Measurements from ENCODE around the gene RAPGEF6.
"Not testable (repeated sequence)": the region's sequence is repeated elsewhere in the genome, so short reads cannot be mapped to it uniquely, and the experiment has no call there.

RAPGEF6 gene

DNA sequence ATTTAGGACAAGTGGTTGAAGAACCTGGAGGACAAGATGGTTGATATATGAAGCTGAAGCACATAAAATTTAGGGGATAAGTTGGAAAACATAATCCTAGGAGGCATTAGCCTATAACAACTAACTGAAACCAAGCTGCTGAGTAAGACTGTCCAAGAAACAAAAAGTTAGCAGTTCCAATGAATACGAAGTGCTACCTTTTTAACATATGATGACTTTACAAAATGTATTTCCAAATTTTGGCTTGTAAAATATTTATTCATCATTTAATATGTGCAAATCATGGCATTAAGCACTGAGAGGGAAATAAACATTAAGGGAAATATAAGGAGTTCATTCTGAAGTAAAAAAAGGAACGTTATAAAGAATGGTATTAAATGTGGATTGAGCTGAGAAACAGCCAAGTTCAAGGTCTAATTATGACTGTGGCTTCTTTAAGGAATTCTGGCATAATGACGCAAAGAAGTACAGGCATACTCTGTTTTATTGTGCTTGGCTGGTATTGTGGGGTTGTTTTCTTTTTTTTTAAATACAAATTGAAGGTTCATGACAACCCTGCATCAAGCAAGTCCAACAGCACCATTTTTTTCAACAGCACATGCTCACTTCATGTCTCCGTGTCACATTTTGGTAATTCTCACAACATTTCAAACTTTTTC lies 7.7 kb downstream of the RAPGEF6 start:
- DNase-seq (ENCODE audit: insufficient read length) (no peak), FAIRE-seq (no peak)
- TF ChIP-seq POLR2AphosphoS5 (IDR thresholded peaks at IDR 0.05; ENCODE audit: low read depth, low read length): no peak

DNA sequence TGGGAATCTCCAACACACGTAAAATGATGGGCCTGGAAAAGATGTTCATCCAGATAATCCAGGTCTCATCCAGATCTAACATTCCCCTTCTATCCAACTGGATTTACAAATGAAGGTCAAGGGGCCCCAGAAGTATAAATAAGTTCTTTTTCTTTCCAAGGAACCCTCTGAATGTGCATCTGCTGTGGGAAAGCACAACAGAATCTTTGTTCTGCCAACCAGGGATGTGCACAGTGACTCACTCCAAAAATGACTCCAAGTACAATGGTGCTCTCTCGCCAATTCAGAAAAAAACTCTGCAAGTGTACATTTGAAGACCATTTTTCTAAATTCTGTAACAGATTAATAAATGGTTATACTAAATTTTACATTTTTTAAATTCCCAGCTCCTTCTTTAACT lies 12.4 kb downstream of the RAPGEF6 start:
- FAIRE-seq: no peak
- TF ChIP-seq POLR2AphosphoS5 (IDR thresholded peaks at IDR 0.05; ENCODE audit: low read depth, low read length) (no peak), POLR2A (IDR thresholded peaks at IDR 0.05; ENCODE audit: low read depth, low read length) (no peak), TAF1 (IDR thresholded peaks at IDR 0.05; ENCODE audit: borderline replicate concordance, low read depth, low read length) (no peak)
- no peak for DNase-seq (ENCODE audit: insufficient read length)

DNA sequence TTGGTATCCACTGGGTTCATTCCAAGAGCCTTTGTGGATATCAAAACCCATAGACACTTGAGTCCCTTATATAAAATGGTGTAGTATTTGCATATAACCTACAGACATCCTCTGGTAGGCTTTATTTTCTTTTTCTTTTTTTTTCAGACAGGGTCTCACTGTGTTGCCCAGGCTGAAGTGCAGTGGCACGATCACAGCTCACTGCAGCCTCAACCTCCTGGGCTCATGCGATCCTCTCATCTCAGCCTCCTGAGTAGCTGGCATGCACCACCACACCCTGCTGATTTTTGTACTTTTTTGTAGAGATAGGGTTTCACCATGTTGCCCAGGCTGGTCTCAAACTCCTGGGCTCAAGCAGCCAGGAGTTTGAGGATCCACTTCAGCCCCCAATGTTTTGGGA lies 13.9 kb downstream of the RAPGEF6 start:
- not testable (repeated sequence) for FAIRE-seq; DNase-seq (ENCODE audit: insufficient read length)

- no peak for TF ChIP-seq TAF1 (IDR thresholded peaks at IDR 0.05; ENCODE audit: borderline replicate concordance, low read depth, low read length)
- TF ChIP-seq POLR2A (IDR thresholded peaks at IDR 0.05; ENCODE audit: low read depth, low read length): no peak
- no peak for TF ChIP-seq POLR2AphosphoS5 (IDR thresholded peaks at IDR 0.05; ENCODE audit: low read depth, low read length)
- DNase-seq (ENCODE audit: insufficient read length) (no peak), FAIRE-seq (no peak)
These were observed 15.9 kb downstream of the RAPGEF6 start for GRCh38 chr5:131619102-131619501.

- no peak for FAIRE-seq
- DNase-seq (ENCODE audit: insufficient read length): no peak
- TF ChIP-seq POLR2A (IDR thresholded peaks at IDR 0.05; ENCODE audit: low read depth, low read length) (no peak), POLR2AphosphoS5 (IDR thresholded peaks at IDR 0.05; ENCODE audit: low read depth, low read length) (no peak), TAF1 (IDR thresholded peaks at IDR 0.05; ENCODE audit: borderline replicate concordance, low read depth, low read length) (no peak)
These were observed 17.7 kb downstream of the RAPGEF6 start for GRCh38 chr5:131617140-131617822.

DNA sequence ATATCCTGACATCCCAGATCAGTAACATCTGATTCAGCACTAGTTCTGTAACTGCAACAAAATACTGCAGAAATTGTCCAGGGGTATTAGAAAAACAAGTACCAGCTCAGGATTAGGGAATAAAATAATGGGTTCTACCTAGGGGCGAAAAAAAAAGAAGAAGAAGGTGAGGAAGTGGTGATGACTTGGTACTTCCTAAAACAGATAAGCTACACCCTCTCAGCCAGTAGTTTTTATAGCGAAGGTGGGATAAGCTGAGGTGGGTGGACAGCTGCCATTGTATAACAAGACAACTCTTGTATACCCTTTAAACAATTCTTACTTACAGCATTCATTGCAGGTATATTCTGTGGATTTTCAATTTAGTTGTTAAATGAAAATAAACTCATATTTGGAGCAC lies 19.1 kb downstream of the RAPGEF6 start:
- DNase-seq (ENCODE audit: insufficient read length) (no peak), FAIRE-seq (no peak)
- no peak for TF ChIP-seq POLR2A (IDR thresholded peaks at IDR 0.05; ENCODE audit: low read depth, low read length)
- no peak for TF ChIP-seq TAF1 (IDR thresholded peaks at IDR 0.05; ENCODE audit: borderline replicate concordance, low read depth, low read length)
- TF ChIP-seq POLR2AphosphoS5 (IDR thresholded peaks at IDR 0.05; ENCODE audit: low read depth, low read length): no peak

DNA sequence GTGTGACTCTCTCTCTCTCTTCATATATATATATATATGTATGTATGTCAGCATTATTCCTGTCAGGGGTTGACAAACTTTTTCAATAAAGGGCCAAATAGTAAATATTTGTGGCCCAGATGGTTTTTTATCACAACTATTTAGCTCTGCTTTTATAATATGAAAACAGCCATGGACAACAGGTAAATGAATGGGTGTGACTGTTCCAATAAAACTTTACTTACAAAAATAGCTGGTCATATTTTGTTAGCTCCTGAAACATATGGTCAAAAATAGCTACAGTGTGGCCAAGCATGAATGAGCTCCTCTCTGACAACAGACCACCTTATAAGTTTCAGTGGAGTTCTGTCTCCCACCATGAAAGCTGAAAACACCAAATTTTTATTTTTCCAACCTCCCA lies 21.6 kb downstream of the RAPGEF6 start:
- TF ChIP-seq POLR2A (IDR thresholded peaks at IDR 0.05; ENCODE audit: low read depth, low read length): no peak
- no peak for TF ChIP-seq TAF1 (IDR thresholded peaks at IDR 0.05; ENCODE audit: borderline replicate concordance, low read depth, low read length)
- TF ChIP-seq POLR2AphosphoS5 (IDR thresholded peaks at IDR 0.05; ENCODE audit: low read depth, low read length): no peak
- no peak for FAIRE-seq
- DNase-seq (ENCODE audit: insufficient read length): no peak

GRCh38 chr5:131611064-131611381 lies 24.0 kb downstream of the RAPGEF6 start:
- DNase-seq (ENCODE audit: insufficient read length) (no peak), FAIRE-seq (no peak)
- TF ChIP-seq TAF1 (IDR thresholded peaks at IDR 0.05; ENCODE audit: borderline replicate concordance, low read depth, low read length) (no peak), POLR2A (IDR thresholded peaks at IDR 0.05; ENCODE audit: low read depth, low read length) (no peak)

DNA sequence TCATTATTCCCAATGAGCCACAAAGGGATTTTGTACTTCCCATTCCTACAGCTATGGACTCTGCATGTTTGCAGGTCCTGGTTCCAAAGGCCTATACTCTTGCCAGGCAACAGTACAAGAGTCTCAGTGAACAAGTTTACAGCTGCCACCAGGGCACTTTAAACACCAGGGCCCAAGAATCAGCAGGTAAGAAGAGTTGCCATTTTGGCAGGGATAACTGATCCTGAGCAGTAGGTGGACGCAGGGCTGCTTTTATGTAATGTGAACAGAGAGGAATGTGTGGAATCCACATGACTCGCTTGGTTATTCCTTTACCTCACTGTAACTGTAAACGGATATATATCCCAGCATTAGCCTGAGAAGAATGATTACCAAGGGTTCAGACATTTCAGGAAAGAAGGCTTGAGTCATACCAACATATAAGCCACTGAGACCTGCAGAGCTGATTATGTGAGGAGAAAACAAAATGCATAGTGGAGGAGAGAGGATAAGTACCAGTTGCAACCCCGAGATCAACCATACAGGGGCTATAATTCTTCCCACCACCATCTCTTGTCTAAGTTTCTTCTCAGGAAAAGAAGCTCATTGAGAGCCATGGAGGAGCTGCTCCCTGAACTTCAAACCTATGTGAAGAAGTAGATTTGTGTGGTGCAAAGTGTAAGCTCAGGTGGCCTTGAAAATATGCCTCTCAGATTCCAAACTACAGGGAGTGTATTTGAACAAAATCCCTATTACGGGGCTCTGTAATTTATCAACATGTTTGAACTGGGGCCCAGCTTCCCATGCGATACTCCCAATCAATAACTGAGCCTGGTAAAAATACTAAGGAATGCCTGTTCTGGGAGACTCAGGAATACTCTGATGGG lies 24.6 kb downstream of the RAPGEF6 start:
- DNase-seq (ENCODE audit: insufficient read length): no peak
- no peak for FAIRE-seq
- TF ChIP-seq POLR2A (IDR thresholded peaks at IDR 0.05; ENCODE audit: low read depth, low read length): no peak

- no peak for DNase-seq (ENCODE audit: insufficient read length)
- FAIRE-seq: no peak
These were observed 25.3 kb downstream of the RAPGEF6 start for GRCh38 chr5:131609774-131610173.

DNA sequence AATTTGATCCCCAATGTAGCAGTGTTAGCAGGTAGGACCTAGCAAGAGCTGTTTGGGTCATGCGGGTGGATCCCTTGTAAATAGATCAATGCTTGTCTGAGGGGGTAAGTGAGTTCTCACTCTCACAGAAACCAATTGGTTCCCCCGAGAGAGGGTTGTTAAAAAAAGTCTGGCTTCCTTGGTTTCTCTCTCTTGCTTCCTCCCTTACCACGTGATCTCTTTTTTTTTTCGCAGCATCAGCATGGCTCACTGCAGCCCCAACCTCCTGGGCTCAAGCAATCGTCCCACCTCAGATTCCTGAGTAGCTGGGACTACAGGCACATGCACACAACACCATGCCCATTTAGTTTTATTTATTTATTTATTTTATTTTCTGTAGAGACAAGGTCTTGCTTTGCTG lies 26.4 kb downstream of the RAPGEF6 start:
- no peak for TF ChIP-seq POLR2AphosphoS5 (IDR thresholded peaks at IDR 0.05; ENCODE audit: low read depth, low read length)
- TF ChIP-seq TAF1 (IDR thresholded peaks at IDR 0.05; ENCODE audit: borderline replicate concordance, low read depth, low read length): no peak
- no peak for TF ChIP-seq POLR2A (IDR thresholded peaks at IDR 0.05; ENCODE audit: low read depth, low read length)
- DNase-seq (ENCODE audit: insufficient read length): no peak
- no peak for FAIRE-seq

More at GRCh38 chr5:131609774-131610173, 25.3 kb downstream of the RAPGEF6 start:
- TF ChIP-seq POLR2AphosphoS5 (IDR thresholded peaks at IDR 0.05; ENCODE audit: low read depth, low read length) (no peak), TAF1 (IDR thresholded peaks at IDR 0.05; ENCODE audit: borderline replicate concordance, low read depth, low read length) (no peak), POLR2A (IDR thresholded peaks at IDR 0.05; ENCODE audit: low read depth, low read length) (no peak)

DNA sequence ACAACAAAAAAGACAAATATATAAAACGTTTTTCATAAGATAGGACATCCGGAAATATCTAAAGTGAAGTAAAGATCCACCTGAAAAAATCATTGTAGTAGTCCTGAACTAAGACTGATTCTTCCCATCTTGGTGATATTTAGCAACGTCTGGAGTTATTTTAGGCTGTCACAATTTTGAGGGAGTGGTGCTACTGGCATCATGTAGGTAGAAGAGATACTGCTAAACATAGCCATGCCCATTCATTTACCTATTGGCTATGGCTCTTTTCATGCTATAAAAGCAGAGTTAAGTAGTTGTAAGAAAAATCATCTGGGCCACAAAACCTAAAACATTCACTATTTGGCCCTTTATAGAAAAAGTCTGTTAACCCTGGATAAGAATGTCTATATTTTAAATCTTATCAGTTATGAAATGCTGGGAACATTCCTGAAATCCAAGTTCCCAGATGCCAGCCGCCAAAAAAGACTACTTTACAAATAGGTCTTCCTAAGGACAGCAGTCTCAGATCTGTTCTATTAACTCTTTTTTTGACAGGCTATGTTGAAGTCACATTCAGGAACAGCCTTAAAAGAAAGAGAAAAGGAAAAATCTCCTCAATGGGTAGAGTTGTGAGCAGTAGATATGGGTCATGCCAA lies 27.0 kb downstream of the RAPGEF6 start:
- FAIRE-seq (no peak), DNase-seq (ENCODE audit: insufficient read length) (no peak)
- TF ChIP-seq POLR2AphosphoS5 (IDR thresholded peaks at IDR 0.05; ENCODE audit: low read depth, low read length) (no peak), POLR2A (IDR thresholded peaks at IDR 0.05; ENCODE audit: low read depth, low read length) (no peak), TAF1 (IDR thresholded peaks at IDR 0.05; ENCODE audit: borderline replicate concordance, low read depth, low read length) (no peak)

Measured in GM12892 (cell line).